SJCRH30 (cell line): Measurements from ENCODE around the gene KIN. TPM values are rescaled to one million over a fixed set of nuclear protein-coding genes. Genes with fewer than 3 reads are reported as not detected.

ENCODE experiments used
- DNase-seq, 2 experiments: peaks; one replicate each; pipeline ENCODE4 v3.0.0-alpha.2; 2015 to 2020
- H3K27ac ChIP-seq: fragments of 250-450 bp; sonication (Bioruptor Pico); 2 replicates; pipeline ENCODE4 v1.5.1; 2020; ENCODE audit warnings: mild to moderate bottlenecking, moderate library complexity
- H3K27me3 ChIP-seq: fragments of 250-450 bp; sonication (Bioruptor Pico); 2 replicates; pipeline ENCODE4 v1.5.1; 2020; ENCODE audit warnings: mild to moderate bottlenecking, moderate library complexity
- H3K36me3 ChIP-seq: fragments of 250-450 bp; sonication (Bioruptor Pico); 2 replicates; pipeline ENCODE4 v1.5.1; 2020; ENCODE audit warnings: mild to moderate bottlenecking, moderate library complexity
- H3K4me1 ChIP-seq: fragments of 250-450 bp; sonication (Bioruptor Pico); 2 replicates; pipeline ENCODE4 v1.5.1; 2020; ENCODE audit warnings: mild to moderate bottlenecking, moderate library complexity
- H3K4me3 ChIP-seq: fragments of 250-450 bp; sonication (Bioruptor Pico); 2 replicates; pipeline ENCODE4 v1.5.1; 2020; ENCODE audit warnings: mild to moderate bottlenecking, moderate library complexity
- H3K9me3 ChIP-seq: fragments of 250-450 bp; sonication (Bioruptor Pico); replicated peaks from 2 replicates; pipeline ENCODE4 v1.5.1; 2020; ENCODE audit warnings: mild to moderate bottlenecking, moderate library complexity
- total RNA-seq: library from RNA; depleted of rRNA; stranded (reverse); fragments of >200 nt; shearing (Covaris generic); gene quantifications from 2 replicates; pipeline ENCODE4 v1.2.3, GENCODE V29; 2014; rRNA removed

The KIN gene
- total RNA-seq, 1 experiment from 2014 or later: 14.6 TPM

DNA sequence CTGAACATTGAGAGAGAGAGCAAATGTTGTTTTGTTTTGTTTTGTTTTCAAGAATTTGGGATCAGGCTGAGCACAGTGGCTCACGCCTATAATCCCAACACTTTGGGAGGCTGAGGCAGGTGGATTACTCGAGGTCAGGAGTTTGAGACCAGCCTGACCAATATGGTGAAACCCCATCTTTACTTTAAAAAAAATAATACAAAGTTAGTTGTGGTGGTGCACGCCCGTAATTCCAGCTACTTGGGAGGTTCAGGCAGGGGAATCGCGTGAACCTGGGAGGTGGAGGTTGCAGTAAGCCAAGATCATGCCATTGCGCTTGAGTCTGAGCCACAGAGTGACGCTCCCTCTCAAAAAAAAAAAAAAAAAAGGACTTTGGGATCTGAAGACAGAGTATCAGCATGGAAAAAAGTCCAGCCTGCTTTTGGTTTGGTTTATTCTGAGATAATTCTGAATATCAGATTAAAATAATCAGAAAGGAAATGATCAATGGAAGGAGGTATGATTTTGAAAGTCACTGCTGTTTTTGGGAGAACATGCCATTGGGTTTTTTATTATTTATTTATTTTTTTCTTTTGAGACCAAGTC is 86.5 kb downstream of the KIN start:
- H3K9me3 ChIP-seq: no peaks in the 10 kb centered on the region

More for the DNA sequence above, 86.5 kb downstream of the KIN start:
- Histone ChIP-seq H3K4me1 (no peaks in the 10 kb centered on the region), H3K4me3 (no peak overlapping the region), H3K27me3 (no peaks in the 10 kb centered on the region), H3K36me3 (no peaks in the 10 kb centered on the region), H3K27ac (no peak overlapping the region)
- DNase-seq: no peak

Other genes starting within 250 kb of the KIN start
- 0.65 and 0.66 TPM in 2 replicates for gene ITIH5, start 121.0 kb downstream of the KIN start, total RNA-seq
- gene ITIH2, start 84.7 kb downstream of the KIN start, total RNA-seq: not detected in 2 replicates
- 195 and 197 TPM in 2 replicates for gene ATP5F1C, start 184 bp upstream of the KIN start, total RNA-seq
- gene TAF3, start 30.5 kb upstream of the KIN start, total RNA-seq: 3.6 and 3.9 TPM in 2 replicates